Kidney (tissue), 14 donors: ENCODE results near the gene ZNF488. TPM values are rescaled to one million over a fixed set of nuclear protein-coding genes. Genes with fewer than 3 reads are reported as not detected.
A peak's percentile ranks its signal among the peaks of the same experiment; 100 is the strongest.

Experiments
- DNase-seq, 5 donors: peaks; one replicate each; pipeline ENCODE4 v3.0.0-alpha.2; 2013 to 2020
- FAIRE-seq: peaks from 2 replicates; lab custom pipeline; 2012; peaks lifted over from hg19 to GRCh38; lab: Jason Lieb, UNC
- H3K27ac ChIP-seq, 2 donors: one replicate each; pipeline ENCODE4 v1.7.0; 2013; ENCODE audit warnings: low read depth in 2 of 2, low read length in 2 of 2, inconsistent platforms in 1 of 2
- H3K27me3 ChIP-seq: one replicate; pipeline ENCODE4 v1.7.1; 2013; ENCODE audit warnings: low read length, inconsistent platforms; ENCODE audit not compliant: control insufficient read depth, insufficient read depth
- H3K36me3 ChIP-seq, 3 donors: one replicate each; pipeline versions ENCODE4 v1.7.0 to v1.7.1; 2013; ENCODE audit warnings: low read length in 3 of 3, control low read depth in 1 of 3, inconsistent platforms in 1 of 3; ENCODE audit not compliant: insufficient read depth in 3 of 3, control insufficient read depth in 2 of 3
- H3K4me1 ChIP-seq, 3 donors: one replicate each; pipeline versions ENCODE4 v1.7.0 to v1.7.1; 2013; ENCODE audit warnings: low read length in 3 of 3, inconsistent platforms in 1 of 3, low read depth in 1 of 3; ENCODE audit not compliant: control insufficient read depth in 2 of 3, insufficient read depth in 2 of 3
- H3K4me3 ChIP-seq, 3 donors: one replicate each; pipeline versions ENCODE4 v1.7.0 to v1.8.1; 2013; ENCODE audit warnings: low read length in 3 of 3, control low read depth in 1 of 3, inconsistent platforms in 1 of 3
- H3K9ac ChIP-seq, 3 donors: one replicate each; pipeline versions ENCODE4 v1.7.0 to v1.7.1; 2013; ENCODE audit warnings: low read length in 3 of 3, control low read depth in 1 of 3, inconsistent platforms in 1 of 3
- H3K9me3 ChIP-seq, 3 donors: one replicate each; pipeline versions ENCODE4 v1.7.0 to v1.7.1; 2013; ENCODE audit warnings: low read length in 3 of 3, control low read depth in 1 of 3, inconsistent platforms in 1 of 3; ENCODE audit not compliant: control insufficient read depth in 2 of 3, insufficient read depth in 1 of 3
- intact Hi-C: fragments of 100-400 bp; cut with DNase I; formaldehyde crosslinking; loops from one replicate; pipeline ENCODE4 v1.11.1; 2022
- polyA plus RNA-seq: library from polyadenylated mRNA; stranded (reverse); fragments of 350-450 nt; fragmentation: Illumina TruSeq; extraction: RNeasy Lipid Tissue Mini Kit (QIAGEN cat#74804); gene quantifications from one replicate; pipeline ENCODE4 v1.2.3, GENCODE V29; 2014; ENCODE audit warnings: low read depth, low replicate concordance; ENCODE audit not compliant: insufficient read depth
- total RNA-seq: library from RNA; stranded (reverse); fragmentation: NEBNext Ultra II Directional; extraction: Animal tissue kit (Norgen Biotek cat#: 25700); gene quantifications from one replicate; pipeline ENCODE4 v1.2.1, GENCODE V29; 2021
- TF ChIP-seq, protein P1 (sequence below): IDR thresholded peaks from 3 replicates; pipeline ENCODE4 v1.5.1; 2012; ENCODE audit warnings: mild to moderate bottlenecking, moderate library complexity, borderline replicate concordance; ENCODE audit not compliant: insufficient read depth; ENCODE audit errors: extremely low read depth
- donor health status: control.
- donor health status: control.
- donor health status: control.
- donor health status: control.
- donor health status: control.
- donor health status: DM: yes; HTN: yes; CAD: no.
- donor health status: Normal renal cell carcinoma (clear cell type).

The ZNF488 gene
- total and polyA plus RNA-seq, 2 donors from 2014 or later = 0.09 to 4.0 TPM

DNA sequence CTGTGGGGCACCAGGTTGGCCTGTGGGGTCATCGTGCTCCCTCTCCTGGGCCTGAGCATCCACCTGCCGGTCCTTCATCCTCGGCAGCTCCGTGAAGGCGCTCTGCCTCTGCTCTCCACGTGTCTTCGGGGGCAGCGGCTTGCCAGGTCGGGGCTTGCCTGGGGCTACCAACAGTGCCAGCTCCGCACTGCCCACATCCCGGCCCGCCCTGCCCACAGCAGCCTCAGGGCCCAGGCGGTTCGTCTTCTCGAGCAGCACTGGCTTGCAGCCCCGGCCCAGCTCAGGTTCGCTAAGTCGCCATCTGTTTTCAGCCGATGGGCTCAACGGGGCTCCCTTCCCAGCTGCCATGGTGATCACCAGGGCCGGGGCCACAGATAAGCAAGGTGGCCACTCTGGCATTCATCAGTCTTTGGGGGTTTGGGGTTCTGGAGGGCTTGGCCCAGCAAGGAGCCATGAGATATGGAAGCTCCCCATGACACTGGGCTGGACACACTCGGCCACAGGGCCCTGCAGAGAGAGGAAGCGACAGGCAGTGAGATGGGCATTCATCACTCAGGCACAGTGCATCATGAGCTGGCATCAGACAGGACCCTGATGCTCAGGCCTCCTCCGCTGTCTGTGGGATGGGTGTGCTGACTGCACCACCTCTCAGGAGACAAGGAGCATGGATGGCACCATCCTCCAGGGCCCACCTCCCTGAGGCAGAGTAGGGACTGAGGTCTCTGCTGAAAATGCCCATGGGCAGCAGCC, 15.5 kb downstream of the ZNF488 start:
- TF ChIP-seq, protein P1, sequence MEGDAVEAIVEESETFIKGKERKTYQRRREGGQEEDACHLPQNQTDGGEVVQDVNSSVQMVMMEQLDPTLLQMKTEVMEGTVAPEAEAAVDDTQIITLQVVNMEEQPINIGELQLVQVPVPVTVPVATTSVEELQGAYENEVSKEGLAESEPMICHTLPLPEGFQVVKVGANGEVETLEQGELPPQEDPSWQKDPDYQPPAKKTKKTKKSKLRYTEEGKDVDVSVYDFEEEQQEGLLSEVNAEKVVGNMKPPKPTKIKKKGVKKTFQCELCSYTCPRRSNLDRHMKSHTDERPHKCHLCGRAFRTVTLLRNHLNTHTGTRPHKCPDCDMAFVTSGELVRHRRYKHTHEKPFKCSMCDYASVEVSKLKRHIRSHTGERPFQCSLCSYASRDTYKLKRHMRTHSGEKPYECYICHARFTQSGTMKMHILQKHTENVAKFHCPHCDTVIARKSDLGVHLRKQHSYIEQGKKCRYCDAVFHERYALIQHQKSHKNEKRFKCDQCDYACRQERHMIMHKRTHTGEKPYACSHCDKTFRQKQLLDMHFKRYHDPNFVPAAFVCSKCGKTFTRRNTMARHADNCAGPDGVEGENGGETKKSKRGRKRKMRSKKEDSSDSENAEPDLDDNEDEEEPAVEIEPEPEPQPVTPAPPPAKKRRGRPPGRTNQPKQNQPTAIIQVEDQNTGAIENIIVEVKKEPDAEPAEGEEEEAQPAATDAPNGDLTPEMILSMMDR = no peak
- H3K4me1 ChIP-seq = peaks cover 0 to 8% (median 5%) of the 10 kb centered on the region in 3 donors
- no peak overlapping the region for H3K9ac ChIP-seq
- FAIRE-seq = no peak
- intact Hi-C loops = no loop called here
- no peaks in the 10 kb centered on the region for H3K9me3 ChIP-seq
- H3K27me3 ChIP-seq = no peaks in the 10 kb centered on the region
- no peak overlapping the region for H3K27ac ChIP-seq
- DNase-seq = peak in 2 of 5 donors; percentile 42 to 66
- H3K4me3 ChIP-seq = no peak overlapping the region
- H3K36me3 ChIP-seq = no peaks in the 10 kb centered on the region

DNA sequence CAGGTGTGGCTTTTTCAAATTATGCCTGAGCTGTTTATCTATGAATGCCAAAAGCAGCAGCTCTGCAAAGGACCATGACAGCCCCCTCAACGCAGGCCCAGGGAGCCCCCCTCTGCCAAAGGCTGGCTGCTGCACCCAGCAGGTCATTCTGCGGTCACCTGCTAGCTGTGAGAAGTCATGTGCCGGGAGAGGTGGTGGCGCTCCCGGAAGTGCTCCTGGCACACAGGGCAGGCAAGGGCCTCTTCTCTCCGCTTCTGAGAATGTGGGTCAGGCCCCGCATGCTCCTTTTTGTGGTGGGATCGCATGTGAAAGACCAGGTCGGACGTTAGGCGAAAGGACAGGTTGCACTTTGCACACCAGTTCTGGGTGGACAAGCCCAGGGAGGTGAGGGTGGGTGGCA, 16.4 kb downstream of the ZNF488 start:
- TF ChIP-seq, protein P1 = no peak
- H3K4me1 ChIP-seq = peaks cover 0 to 8% (median 5%) of the 10 kb centered on the region in 3 donors
- H3K4me3 ChIP-seq = no peak overlapping the region
- no peaks in the 10 kb centered on the region for H3K9me3 ChIP-seq
- H3K27ac ChIP-seq = no peak overlapping the region
- no peaks in the 10 kb centered on the region for H3K36me3 ChIP-seq
- DNase-seq = peak; percentile 38 to 55 (median 49)
- no peak overlapping the region for H3K9ac ChIP-seq
- intact Hi-C loops = no loop called here
- FAIRE-seq = no peak
- H3K27me3 ChIP-seq = no peaks in the 10 kb centered on the region

DNA sequence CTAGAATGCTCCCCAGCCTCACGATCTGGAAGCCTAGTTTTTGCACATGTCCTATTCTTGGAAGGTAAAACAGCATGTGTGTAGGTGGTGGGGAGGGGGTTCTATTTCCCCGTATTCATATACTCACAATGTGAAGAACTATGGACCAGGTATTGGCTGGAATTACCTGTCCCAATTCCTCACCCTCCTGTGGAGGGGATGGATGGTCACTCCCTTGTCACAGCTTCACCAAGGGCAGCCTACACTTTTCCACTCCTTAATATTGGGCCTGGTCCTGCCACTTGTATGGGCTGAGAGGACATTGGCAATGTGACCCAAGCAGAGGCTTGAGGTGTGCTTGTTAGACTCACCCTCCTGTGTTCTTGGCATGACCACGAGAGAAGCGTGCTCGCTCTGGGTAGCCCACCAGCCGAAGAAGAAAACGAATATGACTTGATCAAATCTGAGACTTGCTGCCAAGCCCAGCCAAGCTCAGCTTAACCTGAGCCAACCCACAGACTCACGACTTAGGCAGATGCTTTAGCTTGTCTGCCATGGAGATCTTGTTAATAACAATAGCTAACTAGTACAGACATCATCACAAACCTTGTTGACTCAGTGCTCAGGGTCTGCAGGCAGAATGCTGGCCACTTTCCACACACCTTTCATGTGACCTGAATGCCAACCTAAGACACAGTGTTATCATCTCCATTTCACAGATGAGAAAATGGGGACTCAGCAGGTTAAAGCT, 17.2 kb downstream of the ZNF488 start:
- Histone ChIP-seq H3K9me3 (no peaks in the 10 kb centered on the region), H3K27me3 (no peaks in the 10 kb centered on the region), H3K9ac (no peak overlapping the region), H3K36me3 (no peaks in the 10 kb centered on the region), H3K27ac (no peak overlapping the region), H3K4me1 (peaks cover 0 to 8% (median 5%) of the 10 kb centered on the region in 3 donors), H3K4me3 (no peak overlapping the region)
- TF ChIP-seq, protein P1 = no peak
- FAIRE-seq (no peak), DNase-seq (peak in 2 of 5 donors; percentile 11 to 19)
- intact Hi-C loops = no loop called here
